SJCRH30 (cell line): ENCODE measurements around the gene SHISA6. TPM values are rescaled to one million over a fixed set of nuclear protein-coding genes. Genes with fewer than 3 reads are reported as not detected.
A peak's percentile ranks its signal among the peaks of the same experiment; 100 is the strongest.

Source experiments
- DNase-seq, 2 experiments: peaks; one replicate each; pipeline ENCODE4 v3.0.0-alpha.2; 2015 to 2020
- H3K27ac ChIP-seq: fragments of 250-450 bp; sonication (Bioruptor Pico); 2 replicates; pipeline ENCODE4 v1.5.1; 2020; ENCODE audit warnings: mild to moderate bottlenecking, moderate library complexity
- H3K27me3 ChIP-seq: fragments of 250-450 bp; sonication (Bioruptor Pico); 2 replicates; pipeline ENCODE4 v1.5.1; 2020; ENCODE audit warnings: mild to moderate bottlenecking, moderate library complexity
- H3K36me3 ChIP-seq: fragments of 250-450 bp; sonication (Bioruptor Pico); 2 replicates; pipeline ENCODE4 v1.5.1; 2020; ENCODE audit warnings: mild to moderate bottlenecking, moderate library complexity
- H3K4me1 ChIP-seq: fragments of 250-450 bp; sonication (Bioruptor Pico); 2 replicates; pipeline ENCODE4 v1.5.1; 2020; ENCODE audit warnings: mild to moderate bottlenecking, moderate library complexity
- H3K4me3 ChIP-seq: fragments of 250-450 bp; sonication (Bioruptor Pico); 2 replicates; pipeline ENCODE4 v1.5.1; 2020; ENCODE audit warnings: mild to moderate bottlenecking, moderate library complexity
- H3K9me3 ChIP-seq: fragments of 250-450 bp; sonication (Bioruptor Pico); replicated peaks from 2 replicates; pipeline ENCODE4 v1.5.1; 2020; ENCODE audit warnings: mild to moderate bottlenecking, moderate library complexity
- total RNA-seq: library from RNA; depleted of rRNA; stranded (reverse); fragments of >200 nt; shearing (Covaris generic); gene quantifications from 2 replicates; pipeline ENCODE4 v1.2.3, GENCODE V29; 2014

The SHISA6 gene
- total RNA-seq, 1 experiment from 2014 or later, result not detected

DNA sequence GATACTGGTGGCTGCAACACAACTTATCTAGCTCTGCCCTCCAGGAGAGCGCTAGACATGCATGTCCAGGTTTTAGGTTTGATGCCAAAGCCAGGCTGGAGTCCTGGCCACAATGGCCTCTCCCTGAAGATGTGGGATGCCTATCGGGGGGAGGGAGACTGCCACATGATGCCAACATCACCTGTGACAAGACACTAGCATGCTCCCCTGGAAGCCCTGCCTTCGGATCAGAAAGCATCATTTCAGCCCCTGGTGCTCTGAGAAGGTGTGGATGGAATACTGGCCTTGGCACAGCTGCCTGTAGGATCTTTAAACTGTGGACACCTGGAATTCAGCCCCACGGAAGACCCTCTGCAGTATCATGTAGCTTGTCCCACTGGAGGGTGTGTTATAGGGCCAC lies 93.5 kb downstream of the SHISA6 start:
- H3K4me3 ChIP-seq, result no peak overlapping the region
- no peak for DNase-seq
- no peaks in the 10 kb centered on the region for H3K36me3 ChIP-seq
- H3K9me3 ChIP-seq, result no peaks in the 10 kb centered on the region
- H3K4me1 ChIP-seq, result no peaks in the 10 kb centered on the region
- H3K27ac ChIP-seq, result no peak overlapping the region
- no peaks in the 10 kb centered on the region for H3K27me3 ChIP-seq

DNA sequence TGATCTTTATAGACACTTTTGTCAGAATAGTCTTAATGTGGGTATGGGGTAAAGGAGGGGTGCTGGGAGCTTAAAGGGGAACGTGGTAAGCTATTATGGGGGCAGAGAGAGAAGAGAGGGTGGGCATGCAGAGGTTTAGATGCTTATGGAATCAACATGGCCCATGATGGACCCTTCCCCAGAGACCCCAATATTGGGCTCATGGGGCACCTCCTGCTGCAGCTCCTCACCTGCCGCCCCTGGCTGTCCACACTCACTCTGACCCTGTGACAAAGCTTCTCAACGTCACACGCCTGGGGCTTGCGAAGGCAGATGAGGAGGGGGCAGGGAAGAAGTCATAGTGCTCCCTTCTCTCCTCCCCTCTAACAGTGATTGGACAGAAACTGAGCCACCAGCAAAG lies 95.3 kb downstream of the SHISA6 start:
- H3K27me3 ChIP-seq, result no peaks in the 10 kb centered on the region
- no peaks in the 10 kb centered on the region for H3K36me3 ChIP-seq
- no peaks in the 10 kb centered on the region for H3K4me1 ChIP-seq
- no peaks in the 10 kb centered on the region for H3K9me3 ChIP-seq
- no peak for DNase-seq
- no peak overlapping the region for H3K27ac ChIP-seq
- H3K4me3 ChIP-seq, result no peak overlapping the region

DNA sequence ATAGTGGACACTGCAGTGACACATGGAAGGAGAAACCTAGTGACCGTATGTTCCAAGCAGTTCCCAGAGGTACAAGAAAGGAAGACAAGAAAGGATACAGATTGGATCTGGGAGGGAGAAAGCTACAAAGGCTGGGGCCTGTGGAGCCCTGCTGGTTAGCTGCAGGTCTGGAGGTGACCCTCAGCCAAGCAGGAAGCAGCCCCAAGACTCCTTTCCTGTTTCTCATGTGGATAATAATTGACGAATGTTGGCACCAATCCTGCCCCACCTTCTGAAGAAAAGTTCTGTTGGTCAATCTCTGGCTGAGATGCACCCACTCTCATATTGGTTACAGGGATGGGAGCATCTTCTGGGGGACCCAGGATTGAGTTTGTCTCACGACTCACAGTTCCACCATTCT lies 99.8 kb downstream of the SHISA6 start:
- Histone ChIP-seq H3K9me3 (no peaks in the 10 kb centered on the region), H3K27me3 (no peaks in the 10 kb centered on the region), H3K4me1 (no peaks in the 10 kb centered on the region), H3K36me3 (no peaks in the 10 kb centered on the region), H3K27ac (no peak overlapping the region), H3K4me3 (no peak overlapping the region)
- DNase-seq, result no peak

DNA sequence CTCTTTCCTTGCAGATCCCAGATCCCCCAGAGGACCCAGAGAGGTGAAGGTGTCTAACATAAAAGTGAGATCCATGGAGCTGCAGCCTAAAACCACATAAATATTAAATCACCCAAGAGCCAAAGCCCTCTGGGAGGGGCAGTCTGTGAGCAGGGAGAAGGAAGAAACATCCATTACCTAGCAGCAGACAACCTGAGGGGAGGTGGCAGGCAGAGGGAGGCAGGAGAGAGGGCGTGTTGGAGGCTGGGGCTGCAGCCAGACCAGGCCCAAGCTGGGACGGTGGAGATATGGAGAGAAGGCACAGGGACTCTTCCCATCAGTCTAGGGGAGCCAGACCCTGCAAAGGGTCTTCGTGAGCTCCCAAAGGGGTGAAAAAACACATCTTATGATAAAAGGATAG lies 101.1 kb downstream of the SHISA6 start:
- no peak overlapping the region for H3K27ac ChIP-seq
- no peak for DNase-seq
- H3K9me3 ChIP-seq, result no peaks in the 10 kb centered on the region
- no peak overlapping the region for H3K4me3 ChIP-seq
- H3K36me3 ChIP-seq, result no peaks in the 10 kb centered on the region
- no peaks in the 10 kb centered on the region for H3K4me1 ChIP-seq
- no peaks in the 10 kb centered on the region for H3K27me3 ChIP-seq

DNA sequence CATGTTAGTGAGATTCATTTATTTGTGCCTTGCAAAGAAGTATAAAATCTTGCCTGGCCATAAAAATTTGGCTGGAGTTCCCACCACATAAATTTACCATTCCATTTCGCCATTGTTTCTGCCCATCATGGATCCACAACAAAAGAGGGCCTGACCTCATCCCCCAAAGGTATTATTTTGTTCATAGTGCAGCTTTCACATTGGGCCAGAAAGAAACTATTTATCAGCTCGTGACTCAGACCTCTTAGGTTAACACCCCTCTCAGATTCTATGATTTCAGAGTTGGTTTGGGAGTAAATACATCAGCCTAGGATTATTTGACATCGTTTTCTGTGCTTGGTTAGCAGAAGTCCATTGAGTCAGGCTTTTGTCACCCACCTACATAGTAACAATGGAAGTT lies 108.1 kb downstream of the SHISA6 start:
- no peak for DNase-seq
- Histone ChIP-seq H3K4me1 (no peaks in the 10 kb centered on the region), H3K27me3 (no peaks in the 10 kb centered on the region), H3K9me3 (no peaks in the 10 kb centered on the region), H3K36me3 (no peaks in the 10 kb centered on the region), H3K27ac (no peak overlapping the region), H3K4me3 (no peak overlapping the region)

DNA sequence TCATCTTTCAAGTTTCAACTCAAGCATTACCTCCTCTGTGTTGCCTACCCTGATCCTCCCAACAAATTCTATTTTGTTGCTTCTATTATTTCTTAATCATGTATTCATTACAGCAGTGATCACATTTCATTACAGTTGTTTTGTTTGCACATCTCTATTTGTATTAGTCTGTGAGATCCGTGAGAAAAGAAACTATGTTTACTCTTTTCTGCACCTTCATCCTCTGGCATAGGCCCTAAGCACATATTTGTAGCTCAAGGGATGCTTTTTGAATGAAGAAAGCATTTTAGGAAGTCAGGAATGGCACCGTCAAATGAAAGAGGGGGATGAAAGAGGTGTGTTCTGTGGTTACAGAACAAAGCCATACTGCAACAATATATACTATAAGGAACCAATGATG lies 110.5 kb downstream of the SHISA6 start:
- no peak for DNase-seq
- Histone ChIP-seq H3K9me3 (no peaks in the 10 kb centered on the region), H3K27ac (no peak overlapping the region), H3K4me1 (no peaks in the 10 kb centered on the region), H3K36me3 (no peaks in the 10 kb centered on the region), H3K27me3 (no peaks in the 10 kb centered on the region), H3K4me3 (no peak overlapping the region)

DNA sequence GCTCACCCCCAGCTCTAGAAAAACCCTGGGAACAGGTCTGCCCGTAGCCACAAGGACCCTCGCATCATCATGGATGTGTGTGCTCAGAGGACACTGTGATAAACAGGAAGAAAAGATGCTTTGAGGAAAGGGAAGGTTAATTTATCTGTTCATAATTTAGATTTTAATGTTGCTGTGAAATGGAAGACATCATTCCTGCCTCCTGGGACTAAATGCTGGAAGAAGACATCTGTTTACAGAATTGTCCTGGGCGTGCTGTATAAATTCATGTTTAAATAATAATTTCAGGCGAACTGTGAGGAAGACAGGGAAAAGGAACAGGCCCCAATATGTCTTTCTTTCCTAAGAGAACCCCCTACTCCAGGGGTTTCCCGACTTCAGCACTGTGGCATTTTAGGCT lies 112.6 kb downstream of the SHISA6 start:
- Histone ChIP-seq H3K27me3 (no peaks in the 10 kb centered on the region), H3K36me3 (no peaks in the 10 kb centered on the region), H3K9me3 (no peaks in the 10 kb centered on the region), H3K27ac (no peak overlapping the region), H3K4me1 (no peaks in the 10 kb centered on the region), H3K4me3 (no peak overlapping the region)
- DNase-seq, result no peak

DNA sequence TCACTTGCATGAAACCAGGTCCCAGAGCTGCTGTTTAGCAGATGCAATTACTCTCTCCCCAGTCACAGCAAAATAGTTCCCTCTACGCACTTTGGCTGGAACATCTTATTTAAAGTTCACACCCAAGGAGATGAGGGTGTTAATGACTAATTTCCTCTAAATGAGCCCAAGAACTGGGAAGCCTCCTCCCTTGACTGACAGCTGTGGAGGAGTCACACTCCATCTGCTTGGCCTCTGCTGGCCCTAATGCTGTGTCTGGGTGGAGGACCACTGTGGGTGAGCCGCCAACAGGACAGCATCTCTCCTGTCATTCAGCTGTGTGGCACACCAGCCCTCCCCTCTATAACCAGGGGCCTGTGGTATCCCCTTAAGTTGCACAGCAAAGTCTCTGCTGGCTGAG lies 115.4 kb downstream of the SHISA6 start:
- Histone ChIP-seq H3K27ac (no peak overlapping the region), H3K27me3 (no peaks in the 10 kb centered on the region), H3K36me3 (no peaks in the 10 kb centered on the region), H3K9me3 (no peaks in the 10 kb centered on the region), H3K4me1 (no peaks in the 10 kb centered on the region), H3K4me3 (no peak overlapping the region)
- DNase-seq, result no peak

DNA sequence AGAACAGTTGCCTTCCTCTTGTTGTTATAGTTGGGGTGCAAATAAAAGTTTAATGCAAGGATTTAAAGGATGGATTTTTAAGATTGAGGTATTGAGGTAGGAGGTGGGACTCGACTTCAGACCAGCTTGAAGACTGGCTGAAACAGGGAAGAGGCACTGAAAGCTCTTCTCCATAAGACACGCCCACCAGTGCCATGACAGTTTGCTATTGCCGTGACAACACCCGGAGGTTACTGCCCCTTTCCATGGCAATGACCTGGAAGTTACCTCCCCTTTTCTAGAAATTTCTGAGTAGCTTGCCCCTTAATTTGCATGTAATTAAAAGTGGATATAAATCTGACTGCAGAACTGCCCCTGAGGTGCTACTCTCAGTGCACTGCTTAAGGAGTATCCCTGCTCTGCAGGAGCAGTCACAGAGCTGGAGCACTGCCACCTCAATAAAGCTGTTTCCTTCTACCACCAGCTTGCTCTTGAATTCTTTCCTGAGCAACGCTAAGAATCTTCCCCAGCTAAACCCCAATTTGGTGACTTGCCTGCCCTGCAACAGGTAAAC lies 122.6 kb downstream of the SHISA6 start:
- no peaks in the 10 kb centered on the region for H3K36me3 ChIP-seq
- no peak overlapping the region for H3K4me3 ChIP-seq
- no peaks in the 10 kb centered on the region for H3K4me1 ChIP-seq
- H3K27ac ChIP-seq, result no peak overlapping the region
- no peaks in the 10 kb centered on the region for H3K27me3 ChIP-seq
- no peaks in the 10 kb centered on the region for H3K9me3 ChIP-seq
- no peak for DNase-seq

DNA sequence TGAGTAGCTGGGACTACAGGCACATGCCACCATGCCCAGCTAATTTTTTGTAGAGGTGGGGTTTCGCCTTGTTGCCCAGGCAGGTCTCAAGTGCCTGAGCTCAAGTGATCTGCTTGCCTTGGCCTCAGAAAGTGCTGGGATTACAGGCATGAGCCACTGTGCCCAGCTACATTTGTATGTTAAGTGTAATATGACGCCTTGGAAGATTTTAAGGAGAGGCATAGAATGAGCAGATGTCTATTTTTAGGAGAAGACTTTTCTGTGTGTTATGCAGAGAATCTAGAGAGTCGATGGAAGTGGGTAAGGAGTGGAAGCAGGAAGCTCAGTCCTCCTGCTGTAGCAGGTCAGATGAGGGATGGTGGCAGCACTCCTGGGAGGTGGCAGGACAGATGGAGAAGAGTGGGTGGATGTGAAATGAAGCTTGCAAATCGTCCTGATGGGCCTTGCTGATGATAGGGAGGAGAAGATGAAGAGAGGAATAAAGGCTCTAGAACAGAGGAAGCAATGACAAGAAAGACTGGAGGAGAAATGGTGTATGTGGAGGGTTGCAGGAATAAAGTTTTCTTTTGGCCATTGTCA lies 125.3 kb downstream of the SHISA6 start:
- H3K27ac ChIP-seq, result no peak overlapping the region
- H3K4me1 ChIP-seq, result no peaks in the 10 kb centered on the region
- H3K4me3 ChIP-seq, result no peak overlapping the region
- H3K27me3 ChIP-seq, result no peaks in the 10 kb centered on the region
- no peak for DNase-seq
- no peaks in the 10 kb centered on the region for H3K9me3 ChIP-seq
- H3K36me3 ChIP-seq, result no peaks in the 10 kb centered on the region

DNA sequence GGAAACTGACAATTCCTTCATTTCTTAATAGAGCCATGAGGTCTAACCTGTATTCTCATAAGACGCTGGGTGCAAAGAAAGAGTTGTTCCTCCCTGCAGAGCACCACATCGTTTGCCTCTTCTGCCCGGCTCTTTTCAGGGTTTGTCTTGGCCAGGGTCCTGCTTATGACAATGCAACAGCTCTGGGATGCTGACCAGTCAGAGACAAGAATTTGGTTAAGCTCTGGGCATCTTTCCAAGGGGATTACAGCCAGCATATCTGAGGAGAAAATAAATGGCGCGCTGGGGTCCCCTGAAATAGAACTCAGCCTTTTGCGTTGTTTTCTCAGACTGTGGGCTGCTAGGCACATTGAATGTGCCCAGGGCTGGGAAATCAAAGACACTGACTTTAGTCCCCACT lies 128.6 kb downstream of the SHISA6 start:
- no peaks in the 10 kb centered on the region for H3K9me3 ChIP-seq
- H3K36me3 ChIP-seq, result no peaks in the 10 kb centered on the region
- H3K4me1 ChIP-seq, result no peaks in the 10 kb centered on the region
- H3K27me3 ChIP-seq, result no peaks in the 10 kb centered on the region
- peak; percentile 4 to 17 for DNase-seq
- no peak overlapping the region for H3K27ac ChIP-seq
- H3K4me3 ChIP-seq, result no peak overlapping the region

DNA sequence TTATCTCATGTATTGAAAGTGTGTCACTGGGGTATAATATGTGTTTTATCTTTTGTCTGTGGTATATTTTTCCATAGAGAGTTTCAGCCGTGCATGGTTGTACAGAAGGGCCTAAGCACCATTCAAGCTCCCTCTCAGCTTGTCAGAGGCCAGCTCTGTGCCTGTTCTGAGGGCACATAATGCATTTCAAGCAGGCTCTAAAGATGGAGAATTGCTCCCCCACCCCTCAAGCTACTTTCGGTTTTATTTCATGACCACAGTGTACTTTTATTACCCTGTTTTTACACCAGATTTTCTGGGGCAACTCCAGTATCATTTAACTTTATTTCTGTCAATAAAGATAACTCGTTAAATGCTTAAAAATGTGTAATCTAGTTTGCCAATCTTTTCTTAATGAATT lies 131.7 kb downstream of the SHISA6 start:
- H3K4me1 ChIP-seq, result no peaks in the 10 kb centered on the region
- no peak for DNase-seq
- no peaks in the 10 kb centered on the region for H3K9me3 ChIP-seq
- H3K27ac ChIP-seq, result no peak overlapping the region
- H3K36me3 ChIP-seq, result no peaks in the 10 kb centered on the region
- H3K4me3 ChIP-seq, result no peak overlapping the region
- H3K27me3 ChIP-seq, result no peaks in the 10 kb centered on the region

DNA sequence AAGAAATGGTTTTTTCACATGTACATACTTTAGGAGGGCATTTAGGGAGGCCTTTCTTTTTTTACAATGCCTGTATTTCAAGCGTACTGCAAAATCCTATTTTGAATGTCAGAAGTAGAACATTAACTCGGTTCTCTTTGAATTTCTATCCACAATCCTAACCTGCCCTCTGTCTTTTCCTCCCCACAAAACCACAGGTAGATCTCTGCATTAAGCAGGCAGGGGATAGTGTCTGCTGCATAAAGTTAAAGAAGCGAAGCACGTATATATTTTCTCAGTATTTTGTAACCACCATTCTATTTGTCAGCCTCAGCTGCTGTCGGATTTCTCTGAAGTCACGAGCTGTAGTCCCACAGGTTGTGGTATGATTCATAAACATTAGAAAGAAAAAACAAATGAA lies 137.5 kb downstream of the SHISA6 start:
- Histone ChIP-seq H3K27ac (no peak overlapping the region), H3K9me3 (no peaks in the 10 kb centered on the region), H3K27me3 (no peaks in the 10 kb centered on the region)

DNA sequence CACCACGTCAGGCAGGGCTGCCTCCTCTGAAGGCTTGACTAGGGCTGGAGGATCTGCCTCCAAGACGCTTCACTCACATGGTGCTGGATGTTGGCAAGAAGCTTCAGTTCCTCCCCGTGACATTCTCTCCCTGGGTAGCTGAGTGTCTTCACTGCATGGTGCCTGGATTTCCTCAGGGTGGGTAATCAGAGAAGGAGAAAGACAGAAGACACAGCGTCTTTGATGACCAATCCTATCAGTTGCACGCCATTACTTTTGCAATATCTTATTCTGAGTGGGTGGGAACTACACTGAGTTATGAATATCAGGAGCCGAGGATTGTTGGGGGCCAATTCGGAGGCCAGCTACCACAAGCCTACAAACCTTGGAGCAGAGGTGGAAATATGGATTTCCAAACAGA lies 139.7 kb downstream of the SHISA6 start:
- H3K27ac ChIP-seq, result no peak overlapping the region
- DNase-seq, result no peak
- H3K4me1 ChIP-seq, result no peaks in the 10 kb centered on the region
- no peak overlapping the region for H3K4me3 ChIP-seq
- H3K27me3 ChIP-seq, result no peaks in the 10 kb centered on the region
- H3K9me3 ChIP-seq, result no peaks in the 10 kb centered on the region
- no peaks in the 10 kb centered on the region for H3K36me3 ChIP-seq

More for the DNA sequence above, 137.5 kb downstream of the SHISA6 start:
- Histone ChIP-seq H3K4me1 (no peaks in the 10 kb centered on the region), H3K36me3 (no peaks in the 10 kb centered on the region), H3K4me3 (no peak overlapping the region)
- no peak for DNase-seq

DNA sequence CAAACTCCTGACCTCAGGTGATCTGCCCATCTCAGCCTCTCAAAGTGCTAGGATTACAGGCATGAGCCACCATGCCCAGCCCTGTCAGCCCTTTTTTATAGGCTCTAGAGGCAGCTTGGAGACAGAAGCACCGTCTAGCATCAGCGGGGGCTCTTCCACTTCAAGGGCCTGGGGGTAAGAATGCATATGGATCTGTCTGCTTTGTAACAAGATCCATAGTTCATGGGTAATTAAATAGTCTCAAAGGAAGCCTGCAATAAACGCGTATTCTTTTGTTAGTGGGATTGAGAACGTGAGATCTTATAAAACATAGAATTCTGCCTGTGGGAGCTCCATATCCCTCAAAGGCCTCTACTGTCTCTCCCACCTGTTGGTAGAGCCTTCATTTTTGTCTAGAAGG lies 142.1 kb downstream of the SHISA6 start:
- H3K4me3 ChIP-seq, result no peak overlapping the region
- no peak overlapping the region for H3K27ac ChIP-seq
- DNase-seq, result no peak
- H3K4me1 ChIP-seq, result no peaks in the 10 kb centered on the region
- H3K9me3 ChIP-seq, result no peaks in the 10 kb centered on the region
- H3K27me3 ChIP-seq, result no peaks in the 10 kb centered on the region
- H3K36me3 ChIP-seq, result no peaks in the 10 kb centered on the region

DNA sequence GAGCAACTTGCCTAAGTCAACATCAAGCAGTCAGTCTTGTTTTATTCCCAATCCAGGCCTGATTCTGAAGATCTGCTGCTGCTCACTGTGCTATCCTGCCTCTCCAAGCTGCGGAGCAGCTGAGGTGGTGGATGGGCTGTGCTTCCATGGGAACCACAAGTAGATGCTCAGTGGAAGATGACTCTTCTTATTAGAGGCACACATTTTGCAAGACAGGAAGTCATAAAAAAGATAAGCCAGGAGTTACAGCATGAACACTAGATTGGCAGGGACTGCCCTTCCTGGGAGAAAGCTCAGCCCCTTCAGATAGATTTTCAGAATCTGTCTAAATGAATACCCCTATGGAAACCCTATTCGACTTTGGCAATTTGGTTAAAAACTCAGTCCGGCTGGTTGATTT lies 143.1 kb downstream of the SHISA6 start:
- Histone ChIP-seq H3K27me3 (no peaks in the 10 kb centered on the region), H3K27ac (no peak overlapping the region), H3K4me3 (no peak overlapping the region), H3K9me3 (no peaks in the 10 kb centered on the region), H3K36me3 (no peaks in the 10 kb centered on the region), H3K4me1 (no peaks in the 10 kb centered on the region)
- no peak for DNase-seq
